Liver (tissue), 9 donors: ENCODE results near the gene RNF38. TPM values are rescaled to one million over a fixed set of nuclear protein-coding genes. Genes with fewer than 3 reads are reported as not detected.

Experiments used
- DNase-seq: peaks from one replicate; pipeline ENCODE4 v3.0.0-alpha.2; 2017; ENCODE audit warnings: low spot score
- H3K27ac ChIP-seq, 2 donors: one replicate each; pipeline ENCODE4 v1.7.0; 2013; ENCODE audit warnings: inconsistent platforms in 2 of 2, low read length in 2 of 2, control low read depth in 1 of 2, low read depth in 1 of 2, mild to moderate bottlenecking in 1 of 2
- H3K27me3 ChIP-seq, 4 donors: one replicate each; pipeline versions ENCODE4 v1.6.1 to v1.7.0; 2013; ENCODE audit warnings: low read length in 3 of 4, inconsistent platforms in 1 of 4, mild to moderate bottlenecking in 1 of 4, moderate library complexity in 1 of 4; ENCODE audit not compliant: control insufficient read depth in 4 of 4, insufficient read depth in 4 of 4
- H3K36me3 ChIP-seq, 4 donors: one replicate each; pipeline versions ENCODE4 v1.6.1 to v1.7.0; 2013; ENCODE audit warnings: low read length in 3 of 4, mild to moderate bottlenecking in 3 of 4, low read depth in 1 of 4, moderate library complexity in 1 of 4; ENCODE audit not compliant: control insufficient read depth in 4 of 4, insufficient read depth in 3 of 4
- H3K4me1 ChIP-seq, 4 donors: one replicate each; pipeline versions ENCODE4 v1.6.1 to v1.7.0; 2013; ENCODE audit warnings: low read length in 3 of 4, mild to moderate bottlenecking in 3 of 4, moderate library complexity in 1 of 4; ENCODE audit not compliant: control insufficient read depth in 4 of 4, insufficient read depth in 4 of 4
- H3K4me3 ChIP-seq, 3 donors: one replicate each; pipeline versions ENCODE4 v1.6.1 to v1.7.0; 2013; ENCODE audit warnings: low read length in 3 of 3, control low read depth in 1 of 3, low read depth in 1 of 3, mild to moderate bottlenecking in 1 of 3
- H3K9ac ChIP-seq, 2 donors: one replicate each; pipeline ENCODE4 v1.7.0; 2013; ENCODE audit warnings: low read length in 2 of 2, mild to moderate bottlenecking in 2 of 2, moderate library complexity in 2 of 2, control low read depth in 1 of 2, low read depth in 1 of 2
- H3K9me3 ChIP-seq, 4 donors: one replicate each; pipeline versions ENCODE4 v1.6.1 to v1.7.0; 2013; ENCODE audit warnings: low read length in 3 of 4; ENCODE audit not compliant: control insufficient read depth in 4 of 4
- ATF3 ChIP-seq: IDR thresholded peaks from 2 replicates; pipeline ENCODE4 v1.6.1; 2016; ENCODE audit warnings: antibody characterized with exemption
- CTCF ChIP-seq: fragments of 150-350 bp; IDR thresholded peaks from 2 replicates; pipeline ENCODE4 v1.5.1; 2017; ENCODE audit warnings: improper control_type of control experiment, low read depth, low read length; ENCODE audit not compliant: missing input control
- EGR1 ChIP-seq, 2 donors: IDR thresholded peaks; 2 replicates each; pipeline ENCODE4 v1.6.1; 2016 to 2018; ENCODE audit warnings: antibody characterized with exemption in 2 of 2, low read depth in 2 of 2
- FOXA2 ChIP-seq: IDR thresholded peaks from 2 replicates; pipeline ENCODE4 v1.6.1; 2016; ENCODE audit warnings: antibody characterized with exemption
- HNF4A ChIP-seq, 2 donors: conservative IDR thresholded peaks; 2 replicates each; pipeline ENCODE4 v1.6.1; 2016; ENCODE audit warnings: antibody characterized with exemption in 2 of 2, mild to moderate bottlenecking in 2 of 2
- HNF4G ChIP-seq: IDR thresholded peaks from 2 replicates; pipeline ENCODE4 v1.6.1; 2016; ENCODE audit warnings: antibody characterized with exemption
- JUND ChIP-seq, 2 donors: IDR thresholded peaks; 2 replicates each; pipeline ENCODE4 v1.6.1; 2016; ENCODE audit warnings: antibody characterized with exemption in 2 of 2
- MAX ChIP-seq: IDR thresholded peaks from 2 replicates; pipeline ENCODE4 v1.6.1; 2016; ENCODE audit warnings: antibody characterized with exemption
- RAD21 ChIP-seq, 2 donors: IDR thresholded peaks; 2 replicates each; pipeline ENCODE4 v1.6.1; 2016; ENCODE audit warnings: antibody characterized with exemption in 2 of 2, mild to moderate bottlenecking in 2 of 2
- SP1 ChIP-seq: IDR thresholded peaks from 2 replicates; pipeline ENCODE4 v1.6.1; 2018; ENCODE audit warnings: antibody characterized with exemption, mild to moderate bottlenecking
- TAF1 ChIP-seq: conservative IDR thresholded peaks from 2 replicates; pipeline ENCODE4 v1.6.1; 2016; ENCODE audit warnings: antibody characterized with exemption, mild to moderate bottlenecking
- ZBTB33 ChIP-seq: IDR thresholded peaks from 2 replicates; pipeline ENCODE4 v1.6.1; 2016; ENCODE audit warnings: antibody characterized with exemption
- WGBS: extraction: QIAGEN DNeasy Blood & Tissue Kit; methylation state at CpG from one replicate; pipeline ENCODE4 v1.1.7; 2013; 5-methylcytosine and 5-hydroxymethylcytosine counted together
- polyA plus RNA-seq, 2 donors: library from polyadenylated mRNA; stranded (reverse) in 1 of 2; unstranded in 1 of 2; fragments of 200-250 nt in 1 of 2; fragments of >200 nt in 1 of 2; fragmentation: Nextera tagmentation in 1 of 2; extraction: Ambion mirVana in 1 of 2; gene quantifications; one replicate each; pipeline versions ENCODE4 v1.2.1 to v1.2.3, GENCODE V29; 2013 to 2015
- total RNA-seq, 2 donors: library from RNA; depleted of rRNA; stranded (reverse); fragments of >200 nt; gene quantifications; one replicate each; pipeline ENCODE4 v1.2.3, GENCODE V29; 2014
- donor health status: healthy.
- donor health status: healthy.
- donor health status: healthy.
- donor health status: healthy.
- donor health status: healthy.

The RNF38 gene
- total and polyA plus RNA-seq, 4 donors: 3.4 to 16.4 (median 6.9) TPM

- H3K27ac ChIP-seq: no peak overlapping the region
- peaks cover 0 to 1% (median 0%) of the 10 kb centered on the region in 4 donors for H3K36me3 ChIP-seq
- 93% methylated on average over 3 of the region's 3 CpGs for WGBS
- TF ChIP-seq CTCF (no peak), EGR1 (IDR thresholded peaks at IDR 0.05; ENCODE audit: low read depth in 2 of 2) (no peak), ATF3 (no peak), MAX (no peak), HNF4A (conservative IDR thresholded peaks at IDR 0.05) (no peak), HNF4G (no peak), ZBTB33 (no peak)
- H3K4me3 ChIP-seq: no peak overlapping the region
- H3K9ac ChIP-seq: no peak overlapping the region
- no peaks in the 10 kb centered on the region for H3K4me1 ChIP-seq
- no peak for DNase-seq
- no peaks in the 10 kb centered on the region for H3K9me3 ChIP-seq
- H3K27me3 ChIP-seq: no peaks in the 10 kb centered on the region
Observed at GRCh38 chr9:36438536-36439236, 38.6 kb upstream of the RNF38 start.

GRCh38 chr9:36437790-36438189, 37.7 kb upstream of the RNF38 start:
- H3K36me3 ChIP-seq: peaks cover 0 to 1% (median 0%) of the 10 kb centered on the region in 4 donors
- TF ChIP-seq ZBTB33 (no peak), HNF4A (conservative IDR thresholded peaks at IDR 0.05) (no peak), JUND (IDR thresholded peaks at IDR 0.05) (no peak), CTCF (no peak), RAD21 (IDR thresholded peaks at IDR 0.05) (no peak), FOXA2 (no peak), MAX (no peak), SP1 (no peak), TAF1 (no peak), EGR1 (IDR thresholded peaks at IDR 0.05; ENCODE audit: low read depth in 2 of 2) (no peak)
- WGBS: 87% methylated on average over 3 of the region's 3 CpGs
- no peak overlapping the region for H3K9ac ChIP-seq
- H3K9me3 ChIP-seq: no peaks in the 10 kb centered on the region
- no peaks in the 10 kb centered on the region for H3K4me1 ChIP-seq
- DNase-seq: no peak
- H3K4me3 ChIP-seq: no peak overlapping the region
- no peak overlapping the region for H3K27ac ChIP-seq
- no peaks in the 10 kb centered on the region for H3K27me3 ChIP-seq
